H9 (cell line): ENCODE results near the gene WSB2. TPM values are rescaled to one million over a fixed set of nuclear protein-coding genes. Genes with fewer than 3 reads are reported as not detected.

Experiments
- DNase-seq: peaks from one replicate; pipeline ENCODE4 v3.0.0-alpha.2; 2017
- H2AFZ ChIP-seq: one replicate; pipeline ENCODE4 v1.6.1; 2013; ENCODE audit warnings: mild to moderate bottlenecking, low read length, control low read depth, moderate library complexity
- H2AK5ac ChIP-seq: 2 replicates; pipeline ENCODE4 v1.6.1; 2013; ENCODE audit warnings: low read length, control low read depth, mixed read lengths; ENCODE audit not compliant: insufficient read length
- H2BK120ac ChIP-seq: one replicate; pipeline ENCODE4 v1.6.1; 2013; ENCODE audit warnings: low read depth, mild to moderate bottlenecking, low read length, control low read depth, inconsistent platforms; ENCODE audit not compliant: poor library complexity, severe bottlenecking
- H2BK12ac ChIP-seq: 2 replicates; pipeline ENCODE4 v1.6.1; 2013; ENCODE audit warnings: low read length, control low read depth, mixed read lengths, low read depth; ENCODE audit not compliant: insufficient read length
- H2BK15ac ChIP-seq: 2 replicates; pipeline ENCODE4 v1.6.1; 2013; ENCODE audit warnings: low read depth, low read length, control low read depth
- H2BK20ac ChIP-seq: one replicate; pipeline ENCODE4 v1.6.1; 2013; ENCODE audit warnings: low read depth, mild to moderate bottlenecking, low read length, control low read depth, inconsistent platforms; ENCODE audit not compliant: poor library complexity, severe bottlenecking
- H2BK5ac ChIP-seq: 2 replicates; pipeline ENCODE4 v1.6.1; 2013; ENCODE audit warnings: low read length, control low read depth, mixed read lengths; ENCODE audit not compliant: insufficient read length
- H3K14ac ChIP-seq: 2 replicates; pipeline ENCODE4 v1.6.1; 2013; ENCODE audit warnings: low read length, control low read depth; ENCODE audit not compliant: insufficient read depth
- H3K18ac ChIP-seq: 2 replicates; pipeline ENCODE4 v1.6.1; 2013; ENCODE audit warnings: low read depth, mild to moderate bottlenecking, mixed read lengths, low read length, control low read depth; ENCODE audit not compliant: insufficient read length
- H3K23ac ChIP-seq: 2 replicates; pipeline ENCODE4 v1.6.1; 2013; ENCODE audit warnings: low read length, control low read depth, mixed read lengths, low read depth; ENCODE audit not compliant: insufficient read length
- H3K23me2 ChIP-seq: 2 replicates; pipeline ENCODE4 v1.6.1; 2013; ENCODE audit warnings: low read depth, mild to moderate bottlenecking, mixed read lengths, low read length, control low read depth; ENCODE audit not compliant: insufficient read length, poor library complexity, severe bottlenecking
- H3K27ac ChIP-seq: 2 replicates; pipeline ENCODE4 v1.5.1; 2013; ENCODE audit warnings: low read length, control low read depth, mixed read lengths, low read depth; ENCODE audit not compliant: insufficient read length
- H3K27me3 ChIP-seq: 2 replicates; pipeline ENCODE4 v1.6.1; 2013; ENCODE audit warnings: low read length, control low read depth, inconsistent platforms; ENCODE audit not compliant: insufficient read depth
- H3K4ac ChIP-seq: 2 replicates; pipeline ENCODE4 v1.6.1; 2013; ENCODE audit warnings: low read depth, mild to moderate bottlenecking, control low read depth, inconsistent platforms, low read length, moderate library complexity
- H3K4me1 ChIP-seq: 2 replicates; pipeline ENCODE4 v1.6.1; 2013; ENCODE audit warnings: low read length, control low read depth, inconsistent platforms; ENCODE audit not compliant: insufficient read depth
- H3K4me2 ChIP-seq: 2 replicates; pipeline ENCODE4 v1.6.1; 2013; ENCODE audit warnings: low read length, control low read depth, mixed read lengths; ENCODE audit not compliant: insufficient read length, insufficient read depth
- H3K56ac ChIP-seq: 2 replicates; pipeline ENCODE4 v1.6.1; 2013; ENCODE audit warnings: low read depth, mild to moderate bottlenecking, mixed read lengths, low read length, control low read depth; ENCODE audit not compliant: insufficient read length
- H3K79me1 ChIP-seq: 2 replicates; pipeline ENCODE4 v1.6.1; 2013; ENCODE audit warnings: low read depth, mild to moderate bottlenecking, moderate library complexity, low read length, control low read depth, inconsistent platforms; ENCODE audit not compliant: insufficient read depth, poor library complexity, severe bottlenecking
- H3K79me2 ChIP-seq: 2 replicates; pipeline ENCODE4 v1.6.1; 2013; ENCODE audit warnings: low read length, control low read depth, inconsistent platforms; ENCODE audit not compliant: insufficient read depth
- H3K9ac ChIP-seq: 2 replicates; pipeline ENCODE4 v1.6.1; 2013; ENCODE audit warnings: low read length, control low read depth, mixed read lengths; ENCODE audit not compliant: insufficient read length; ENCODE audit errors: extremely low read depth
- H3K9me3 ChIP-seq: one replicate; pipeline ENCODE4 v1.6.1; 2013; ENCODE audit warnings: low read depth, low read length, inconsistent platforms; ENCODE audit not compliant: control insufficient read depth
- H3T11ph ChIP-seq: one replicate; pipeline ENCODE4 v1.6.1; 2013; ENCODE audit warnings: mild to moderate bottlenecking, low read length, control low read depth, inconsistent platforms
- H4K20me1 ChIP-seq: one replicate; pipeline ENCODE4 v1.6.1; 2013; ENCODE audit not compliant: control insufficient read depth, insufficient read length, insufficient read depth
- H4K5ac ChIP-seq: 2 replicates; pipeline ENCODE4 v1.6.1; 2013; ENCODE audit warnings: low read depth, mild to moderate bottlenecking, mixed read lengths, low read length, control low read depth; ENCODE audit not compliant: insufficient read length
- H4K8ac ChIP-seq: replicated peaks from 2 replicates; pipeline ENCODE4 v1.6.1; 2013; ENCODE audit warnings: low read length, control low read depth, mixed read lengths, low read depth; ENCODE audit not compliant: insufficient read length
- H4K91ac ChIP-seq: 2 replicates; pipeline ENCODE4 v1.6.1; 2013; ENCODE audit warnings: low read depth, mild to moderate bottlenecking, moderate library complexity, mixed read lengths, low read length, control low read depth; ENCODE audit not compliant: insufficient read length
- H3K27ac Mint-ChIP-seq, 3 experiments: 2 replicates in 2 of 3; 3 replicates in 1 of 3; pipeline ENCODE4 v1.8.0; 2020 to 2021; ENCODE audit warnings: mixed read lengths in 3 of 3, mild to moderate bottlenecking in 1 of 3, moderate library complexity in 1 of 3
- H3K27me3 Mint-ChIP-seq: 2 replicates; pipeline ENCODE4 v1.8.0; 2021; ENCODE audit warnings: low read depth, mild to moderate bottlenecking, moderate library complexity, mixed read lengths
- H3K36me3 Mint-ChIP-seq, 3 experiments: 2 replicates in 2 of 3; 3 replicates in 1 of 3; pipeline ENCODE4 v1.8.0; 2020 to 2021; ENCODE audit warnings: low read depth in 3 of 3, mixed read lengths in 3 of 3; ENCODE audit not compliant: insufficient read depth in 1 of 3
- H3K4me1 Mint-ChIP-seq, 2 experiments: 2 replicates each; pipeline ENCODE4 v1.8.0; 2020; ENCODE audit warnings: mixed read lengths in 2 of 2
- H3K4me3 Mint-ChIP-seq, 2 experiments: 2 replicates in 1 of 2; 3 replicates in 1 of 2; pipeline ENCODE4 v1.8.0; 2020 to 2021; ENCODE audit warnings: mild to moderate bottlenecking in 2 of 2, mixed read lengths in 2 of 2, moderate library complexity in 1 of 2
- H3K9me3 Mint-ChIP-seq, 2 experiments: 2 replicates in 1 of 2; 3 replicates in 1 of 2; pipeline ENCODE4 v1.8.0; 2020; ENCODE audit warnings: mild to moderate bottlenecking in 2 of 2, mixed read lengths in 2 of 2, moderate library complexity in 1 of 2
- CTCF ChIP-seq: fragments of 200-600 bp; sonication (generic); conservative IDR thresholded peaks from 3 replicates; pipeline ENCODE4 v1.8.0; 2021; ENCODE audit warnings: antibody characterized with exemption, mild to moderate bottlenecking
- WGBS: extraction: QIAGEN DNeasy Blood & Tissue Kit; methylation state at CpG from one replicate; pipeline ENCODE4 v1.1.7; 2013; ENCODE audit warnings: missing lambda C conversion rate, low lambda C conversion rate, mixed read lengths; ENCODE audit not compliant: insufficient read length; ENCODE audit errors: extremely low coverage; 5-methylcytosine and 5-hydroxymethylcytosine counted together
- total RNA-seq: library from RNA; stranded (reverse); gene quantifications from 2 replicates; pipeline ENCODE4 v1.2.1, GENCODE V29; 2021

The WSB2 gene
- total RNA-seq, 1 experiment from 2014 or later = 58.6 TPM

GRCh38 chr12:118065380-118065779 lies 4.4 kb upstream of the WSB2 start:
- WGBS = no CpG with 5 or more reads among the region's 1 CpG
- H3K4me2 ChIP-seq = no peak overlapping the region
- no peaks in the 10 kb centered on the region; the same call in 1 of the 2 replicates for H3K79me2 ChIP-seq
- H2BK12ac ChIP-seq = no peak overlapping the region
- H3K9me3 ChIP-seq = no peaks in the 10 kb centered on the region
- DNase-seq = no peak
- Mint-ChIP-seq H3K36me3 (peaks cover 20 to 47% (median 26%) of the 10 kb centered on the region in 3 experiments; a peak in 6 of 7 replicates), H3K27me3 (no peaks in the 10 kb centered on the region; the same call in 1 of the 2 replicates), H3K27ac (peak overlapping the region; percentile 8 to 75 (median 39); a peak in 2 of 7 replicates), H3K4me3 (no peak overlapping the region), H3K4me1 (peaks cover 29 to 30% of the 10 kb centered on the region in 2 experiments), H3K9me3 (no peaks in the 10 kb centered on the region)
- H3K56ac ChIP-seq = no peak overlapping the region
- H2BK20ac ChIP-seq = no peak overlapping the region
- H3K4me1 ChIP-seq = no peaks in the 10 kb centered on the region
- H2BK120ac ChIP-seq = no peak overlapping the region
- no peak overlapping the region for H3K27ac ChIP-seq
- H3K18ac ChIP-seq = no peak overlapping the region
- H3K27me3 ChIP-seq = no peaks in the 10 kb centered on the region
- H3K4ac ChIP-seq = no peak overlapping the region
- H2BK15ac ChIP-seq = no peak overlapping the region
- no peaks in the 10 kb centered on the region for H4K20me1 ChIP-seq
- H2AK5ac ChIP-seq = no peak overlapping the region
- peaks cover 16% of the 10 kb centered on the region for H3K23me2 ChIP-seq
- TF ChIP-seq CTCF = no peak
- no peak overlapping the region for H2BK5ac ChIP-seq
- no peak overlapping the region for H4K91ac ChIP-seq
- no peak overlapping the region for H3K9ac ChIP-seq
- no peak overlapping the region for H4K5ac ChIP-seq
- no peaks in the 10 kb centered on the region for H3K79me1 ChIP-seq
- no peak overlapping the region for H3K23ac ChIP-seq
- no peak overlapping the region for H2AFZ ChIP-seq
- H3T11ph ChIP-seq = no peak overlapping the region
- H3K14ac ChIP-seq = no peak overlapping the region
- no peak overlapping the region for H4K8ac ChIP-seq
